GM21367 (cell line): ENCODE measurements around the gene AIMP2.
"Not testable (repeated sequence)": the region's sequence is repeated elsewhere in the genome, so short reads cannot be mapped to it uniquely, and the experiment has no call there.

ENCODE experiments used
- ATAC-seq: cut with Tn5 transposase; IDR thresholded peaks from one replicate; pipeline ENCODE4 v1.9.1; 2021; ENCODE audit not compliant: unreplicated experiment

The AIMP2 gene

DNA sequence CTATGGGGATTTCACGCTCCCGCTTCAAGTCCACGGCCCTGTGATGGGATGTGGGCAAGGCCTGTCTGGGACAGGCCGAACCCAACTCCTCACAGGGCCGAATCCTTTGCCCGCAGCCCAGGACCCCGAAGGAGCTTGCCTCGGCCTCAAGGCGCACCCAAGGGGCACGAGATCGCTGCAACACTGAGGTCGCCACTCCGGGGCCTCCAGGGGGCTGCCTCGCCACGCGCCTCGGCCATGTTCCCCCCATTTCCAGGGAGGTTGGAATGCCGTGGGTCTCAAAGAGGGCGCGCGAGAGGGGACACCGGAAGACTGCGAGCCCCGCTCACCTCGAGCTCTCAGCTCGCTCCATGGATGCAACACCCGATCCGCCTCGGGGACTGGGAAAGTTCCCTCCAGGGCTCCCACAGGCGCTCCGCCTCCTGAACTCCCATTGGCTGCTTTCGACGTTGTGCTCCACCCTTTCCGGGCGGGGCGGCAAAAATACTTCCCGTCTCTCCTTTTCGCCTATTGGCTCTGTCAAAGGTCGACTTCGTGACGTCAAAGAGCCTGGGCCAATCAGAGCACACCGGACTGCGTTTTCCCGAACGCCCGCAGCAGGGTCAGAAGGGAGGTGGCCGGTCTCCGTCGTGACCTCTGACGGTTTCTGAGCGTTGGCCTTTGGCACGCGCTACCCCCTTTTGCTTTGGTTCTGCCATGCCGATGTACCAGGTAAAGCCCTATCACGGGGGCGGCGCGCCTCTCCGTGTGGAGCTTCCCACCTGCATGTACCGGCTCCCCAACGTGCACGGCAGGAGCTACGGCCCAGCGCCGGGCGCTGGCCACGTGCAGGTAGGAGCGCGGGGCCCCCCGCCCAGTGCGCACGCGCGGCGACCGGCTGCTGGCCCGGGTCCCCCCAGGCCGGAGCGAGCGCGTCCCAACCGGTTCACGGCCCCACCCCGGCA lies at the start of gene AIMP2, which contains the start of gene PMS2:
AIMP2 (plus strand) TSS at position 605 of the 944 bp plus-strand sequence; CDS start at position 697, 92 bp downstream.
PMS2 (minus strand) TSS at position 382 of the 944 bp plus-strand sequence; CDS start at position 352, 30 bp downstream.
- peak; percentile 84 for ATAC-seq

DNA sequence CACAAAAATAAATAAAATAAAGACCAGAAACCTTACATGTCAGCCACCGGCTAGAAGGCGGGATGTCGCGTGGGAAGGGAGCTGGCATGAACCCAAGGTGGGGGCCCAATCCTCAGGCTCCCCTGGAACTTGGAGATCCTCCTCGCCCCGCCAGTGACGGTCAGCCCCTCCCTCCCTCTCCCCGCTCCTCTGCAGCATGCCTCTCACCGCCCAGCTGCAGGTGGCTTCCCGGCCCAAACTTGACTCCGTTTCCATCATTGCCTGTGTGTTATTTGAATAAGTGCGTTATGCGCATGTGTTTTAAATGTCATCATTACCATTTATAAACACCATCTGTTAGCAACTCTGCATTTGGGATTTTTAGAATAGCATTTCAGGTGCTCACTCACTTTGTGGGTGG lies 45.9 kb upstream of the AIMP2 start:
- ATAC-seq = not testable (repeated sequence)

DNA sequence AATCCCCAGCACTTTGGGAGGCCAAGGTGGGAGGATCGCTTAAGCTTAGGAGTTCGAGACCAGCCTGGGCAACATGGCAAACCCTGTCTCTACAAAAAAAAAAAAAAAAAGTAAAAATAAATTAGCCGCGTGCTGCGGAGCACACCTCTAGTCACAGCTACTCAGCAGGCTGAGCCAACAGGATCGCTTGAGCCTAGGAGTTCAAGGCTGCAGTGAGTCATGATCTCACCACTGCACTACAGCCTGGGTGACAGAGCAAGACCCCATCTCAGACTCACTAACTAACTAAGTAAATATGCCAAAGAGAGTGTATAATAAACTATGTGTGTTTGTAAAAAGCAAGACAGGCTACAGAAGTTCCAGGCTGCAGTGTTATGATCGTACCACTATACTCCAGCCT lies 45.3 kb upstream of the AIMP2 start:
- not testable (repeated sequence) for ATAC-seq

GRCh38 chr7:5970347-5970911 lies 38.6 kb upstream of the AIMP2 start, which contains the start of gene RSPH10B:
RSPH10B (minus strand) TSS chr7:5970689; CDS start chr7:5967116, 3,573 bp downstream.
- ATAC-seq = not testable (repeated sequence)

DNA sequence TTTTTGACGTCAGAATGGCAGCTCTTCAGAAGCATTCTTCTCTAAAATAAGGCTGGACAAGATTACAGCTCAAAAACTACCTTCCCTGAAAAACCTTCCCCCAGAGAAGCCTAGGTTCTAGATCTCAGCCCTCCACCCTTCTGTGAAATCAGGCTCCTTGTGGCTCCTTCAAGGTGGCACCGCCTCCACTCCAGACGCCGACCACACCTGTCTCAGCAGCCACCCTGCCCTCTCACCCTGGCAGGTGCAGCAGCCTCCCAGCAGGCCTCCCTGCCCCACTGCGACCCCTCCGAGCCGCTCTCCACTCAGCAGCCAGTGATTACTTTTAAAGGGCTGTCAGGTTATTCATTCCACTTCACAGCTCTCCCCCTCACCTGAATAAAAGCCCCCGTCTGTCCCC lies 35.5 kb upstream of the AIMP2 start:
- not testable (repeated sequence) for ATAC-seq

DNA sequence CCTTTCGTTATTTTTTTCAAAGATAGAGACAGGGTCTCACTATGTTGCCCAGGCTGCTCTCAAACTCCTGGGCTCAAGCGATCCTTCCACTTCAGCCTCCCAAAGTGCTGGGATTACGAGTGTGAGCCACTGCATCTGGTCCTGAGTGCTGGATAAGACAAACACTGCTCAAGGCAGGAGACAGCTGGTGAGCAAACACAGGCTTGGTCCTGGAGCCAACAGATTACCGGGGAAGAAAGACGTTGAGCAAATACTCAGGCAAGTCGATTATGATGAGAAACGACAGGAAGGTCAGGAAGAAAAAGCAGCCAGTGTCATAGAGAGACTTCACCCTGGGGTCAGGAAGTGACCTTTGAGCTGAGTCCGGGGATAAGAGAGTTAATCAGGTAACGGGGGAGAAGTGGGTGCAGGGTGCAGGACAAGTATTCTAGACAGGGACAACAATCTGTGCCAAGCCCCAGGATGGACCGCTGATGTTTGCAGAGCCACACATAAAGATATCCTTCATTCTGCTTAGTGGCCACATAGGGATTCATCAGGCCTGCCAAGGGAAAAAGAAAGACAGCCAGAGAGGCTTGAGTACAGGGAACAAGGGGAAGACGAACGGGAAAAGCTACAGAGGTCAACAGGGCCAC lies 29.3 kb upstream of the AIMP2 start:
- not testable (repeated sequence) for ATAC-seq

DNA sequence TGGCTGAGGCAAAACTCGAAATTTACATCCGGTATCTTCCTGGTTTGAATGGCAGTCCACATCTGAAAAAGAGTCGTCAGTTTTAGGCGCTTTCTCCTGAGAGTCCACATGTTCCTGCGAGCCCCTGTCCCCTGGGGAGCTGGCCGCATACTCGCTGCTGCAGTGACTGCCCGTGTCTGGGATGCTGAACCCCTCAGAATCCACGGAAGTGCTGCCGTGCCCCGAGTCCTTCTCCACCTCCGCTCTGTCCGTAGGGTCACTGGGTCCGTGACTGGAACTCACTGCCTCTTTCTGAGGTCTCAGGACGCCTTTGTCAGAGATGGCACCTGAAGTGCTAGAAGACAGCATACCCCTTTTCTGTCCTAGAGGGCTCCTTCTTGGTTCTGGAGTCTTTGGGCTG lies 22.0 kb upstream of the AIMP2 start:
- ATAC-seq = not testable (repeated sequence)

DNA sequence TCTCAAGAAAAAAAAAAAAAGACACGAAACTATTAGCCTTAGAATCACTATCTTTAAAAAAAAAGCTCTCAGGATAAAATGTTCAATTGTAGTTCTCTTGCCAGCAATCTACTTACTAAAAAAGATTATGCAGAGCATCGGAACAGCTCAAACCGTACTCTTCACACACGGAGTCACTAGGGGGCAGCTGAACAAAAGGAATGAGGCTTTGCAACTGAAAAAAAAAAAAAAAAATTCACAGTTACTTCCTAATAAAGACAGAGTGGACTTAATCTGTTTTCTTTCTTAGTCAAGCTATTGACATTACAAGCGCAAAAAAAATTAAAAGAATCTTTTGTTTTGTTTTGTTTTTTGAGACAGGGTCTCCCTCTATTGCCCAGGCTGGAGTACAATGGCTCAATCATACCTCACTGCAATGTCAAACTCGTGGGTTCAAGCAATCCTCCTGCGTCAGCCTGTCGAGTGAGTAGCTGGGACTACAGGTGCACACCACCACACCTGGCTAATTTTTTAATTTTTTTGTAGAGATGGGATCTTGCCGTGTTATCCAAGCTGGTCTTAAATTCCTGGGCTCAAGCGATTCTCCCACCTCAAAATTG lies 11.8 kb upstream of the AIMP2 start:
- ATAC-seq = no peak

- ATAC-seq = no peak
These were observed 1.7 kb upstream of the AIMP2 start for GRCh38 chr7:6007386-6007785.

- ATAC-seq = not testable (repeated sequence)
These were observed 1.1 kb upstream of the AIMP2 start for GRCh38 chr7:6007835-6008590.

- ATAC-seq = not testable (repeated sequence)
These were observed 1.3 kb downstream of the AIMP2 start for GRCh38 chr7:6010370-6010769.

DNA sequence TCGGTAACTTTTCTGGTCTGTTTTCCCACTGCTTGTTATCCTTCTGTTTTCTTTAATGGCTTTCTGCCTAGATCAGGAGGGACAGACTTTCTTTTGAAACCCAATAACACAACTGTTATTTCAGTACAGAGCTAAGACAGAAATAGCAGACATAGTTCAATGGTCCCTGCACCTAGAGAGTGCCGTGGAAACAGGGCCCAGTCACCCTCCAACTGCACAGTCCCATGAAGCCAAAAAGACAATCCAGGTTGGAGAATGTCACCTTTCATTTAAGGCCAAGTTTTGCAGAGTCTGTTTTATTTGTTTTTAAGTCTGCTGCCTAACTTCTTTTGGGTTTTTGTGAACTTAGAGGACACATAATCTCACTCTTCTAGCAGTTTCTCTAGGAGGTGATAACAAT lies 2.5 kb downstream of the AIMP2 start:
- ATAC-seq = no peak

DNA sequence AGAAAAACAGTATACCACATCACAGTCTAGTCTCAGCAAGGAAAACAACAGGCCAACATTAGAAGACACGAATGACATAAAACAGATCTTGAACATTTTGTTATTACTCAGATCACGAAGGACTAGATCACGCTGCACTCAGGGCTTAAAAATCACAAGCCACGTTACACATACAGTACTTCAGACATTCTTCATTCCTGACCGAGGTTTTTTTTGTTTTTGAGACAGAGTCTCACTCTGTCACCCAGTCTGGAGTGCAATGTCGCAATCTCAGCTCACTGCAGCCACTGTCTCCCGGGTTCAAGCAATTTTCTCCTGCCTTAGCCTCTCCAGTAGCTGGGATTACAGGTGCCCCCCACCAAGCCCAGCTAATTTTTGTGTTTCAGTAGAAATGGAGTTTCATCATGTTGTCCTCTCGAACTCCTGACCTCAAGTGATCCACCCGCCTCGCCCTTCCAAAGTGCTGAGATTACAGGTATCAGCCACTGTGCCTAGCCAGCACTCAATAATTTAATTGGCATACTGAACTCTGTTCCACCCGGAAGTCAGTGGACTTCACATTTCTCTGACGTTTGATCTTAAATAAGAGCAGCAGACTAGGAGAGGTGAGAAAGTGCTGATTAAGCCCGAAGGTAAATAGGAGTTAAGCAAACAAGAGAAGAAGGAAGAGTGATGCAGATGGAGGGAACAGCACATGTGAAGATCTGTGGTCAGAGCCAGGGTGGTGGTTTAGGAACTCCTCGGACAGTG lies 3.5 kb downstream of the AIMP2 start:
- no peak for ATAC-seq

DNA sequence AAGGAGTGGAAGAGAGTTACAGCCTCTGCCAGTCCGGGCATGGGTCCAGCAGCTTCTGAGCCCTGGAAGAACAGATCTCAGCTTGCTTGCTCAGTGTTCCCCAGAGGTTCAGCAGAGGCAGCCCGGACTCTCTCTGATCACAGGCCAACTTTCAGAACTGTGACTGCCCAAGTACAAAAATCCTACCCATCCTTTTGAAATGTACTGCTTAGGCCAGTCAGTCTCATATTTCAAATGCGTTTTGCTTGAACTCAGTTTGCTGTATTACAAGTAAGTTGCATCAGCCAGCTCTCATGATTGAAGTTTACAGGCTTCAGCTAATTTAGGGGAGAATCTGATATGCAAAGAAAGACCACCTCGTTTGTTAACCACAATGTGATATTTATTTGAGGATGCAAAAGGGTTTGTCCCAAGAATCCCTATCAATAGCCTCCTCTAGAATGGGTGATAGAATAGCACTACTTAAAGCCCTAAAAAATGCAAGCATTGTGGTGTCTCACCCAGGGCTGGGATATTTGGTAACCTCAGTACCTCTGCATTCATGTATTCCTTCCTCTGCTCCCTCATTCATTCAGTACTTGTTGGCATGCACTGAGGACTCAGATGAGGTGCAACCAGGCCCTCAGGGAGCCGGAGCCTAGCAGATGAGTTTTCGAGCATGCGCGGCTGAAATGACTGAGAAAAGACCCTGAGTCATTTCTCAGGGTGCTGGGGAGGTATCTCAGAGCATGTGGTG lies 7.0 kb downstream of the AIMP2 start:
- ATAC-seq = no peak

GRCh38 chr7:6016653-6016966 lies 7.5 kb downstream of the AIMP2 start:
- no peak for ATAC-seq

DNA sequence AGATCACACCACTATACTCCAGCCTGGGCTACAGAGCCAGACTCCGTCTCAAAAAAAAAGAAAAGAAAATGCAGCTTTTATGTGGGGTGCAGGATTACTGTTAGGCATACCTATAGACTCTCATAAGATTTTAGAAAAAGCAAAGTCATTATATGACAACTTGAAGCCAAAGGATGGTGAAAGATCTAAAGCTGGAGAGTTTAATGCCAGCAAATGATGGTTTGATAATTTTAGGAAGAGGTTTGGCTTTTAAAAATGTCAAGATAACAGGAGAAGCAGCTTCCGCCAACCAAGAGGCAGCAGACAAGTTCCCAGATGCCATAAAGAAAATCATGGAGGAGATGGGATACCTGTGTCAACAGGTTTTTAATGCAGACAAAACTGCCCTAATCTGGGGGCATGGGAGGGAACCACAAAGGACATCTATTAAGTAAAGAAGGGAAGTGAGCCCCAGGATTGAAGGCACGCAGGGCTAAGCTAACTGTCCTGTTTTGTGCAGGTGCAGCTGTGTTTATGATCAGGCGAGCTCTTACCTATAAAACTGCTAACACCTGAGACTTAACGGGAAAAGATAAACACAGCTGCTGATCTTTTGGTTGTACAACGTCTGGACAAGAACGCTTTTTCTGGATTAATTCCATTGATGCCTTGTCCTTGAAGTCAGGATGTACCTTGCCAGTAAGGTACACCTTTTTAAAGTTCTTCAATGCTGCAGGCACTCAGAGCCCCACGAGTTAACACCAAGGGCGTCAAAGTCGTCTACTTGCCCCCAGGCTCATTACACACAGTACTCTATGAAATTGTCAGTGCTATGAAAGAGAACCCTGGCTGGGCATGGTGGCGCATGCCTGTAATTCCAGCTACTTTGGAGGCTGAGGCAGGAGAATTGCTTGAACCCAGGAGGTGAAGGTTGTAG lies 11.6 kb downstream of the AIMP2 start:
- ATAC-seq = no peak

DNA sequence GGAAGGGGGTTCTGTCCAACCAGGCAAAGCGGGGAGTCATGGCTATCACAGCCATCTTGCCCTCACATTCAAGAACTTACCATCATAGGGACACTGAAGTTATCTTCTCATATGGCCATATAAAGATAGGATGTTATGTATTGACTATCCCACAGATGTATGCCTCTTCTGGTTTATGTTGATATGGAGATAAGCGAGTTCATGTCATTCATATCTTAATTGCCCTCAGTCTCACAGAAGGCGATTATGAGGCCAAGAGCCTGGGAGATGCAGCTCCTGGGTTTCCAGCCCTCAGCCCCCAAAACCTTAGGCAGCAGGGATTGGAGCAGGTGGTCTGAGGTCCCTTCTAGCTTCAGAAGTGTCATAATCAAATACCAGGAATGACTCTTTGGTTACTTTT lies 13.6 kb downstream of the AIMP2 start:
- no peak for ATAC-seq

GRCh38 chr7:6023974-6024435 lies 14.9 kb downstream of the AIMP2 start:
- ATAC-seq = no peak
